Ascending aorta (tissue), 2 donors: ENCODE results near the gene SFMBT2. TPM values are rescaled to one million over a fixed set of nuclear protein-coding genes. Genes with fewer than 3 reads are reported as not detected.

Experiments used
- DNase-seq, 2 donors: peaks; one replicate each; pipeline ENCODE4 v3.0.0-alpha.2; 2019; ENCODE audit warnings: low spot score in 2 of 2
- H3K27ac ChIP-seq, 2 donors: fragments of 200-600 bp; sonication (generic); one replicate each; pipeline ENCODE4 v1.5.1; 2016 to 2017; ENCODE audit warnings: mild to moderate bottlenecking in 1 of 2
- H3K27me3 ChIP-seq: fragments of 200-600 bp; sonication (generic); one replicate; pipeline ENCODE4 v1.5.1; 2017
- H3K36me3 ChIP-seq, 2 donors: fragments of 200-600 bp; sonication (generic); one replicate each; pipeline ENCODE4 v1.5.1; 2016
- H3K4me1 ChIP-seq, 2 donors: fragments of 200-600 bp; sonication (generic); one replicate each; pipeline ENCODE4 v1.5.1; 2016 to 2017; ENCODE audit warnings: mild to moderate bottlenecking in 1 of 2
- H3K4me3 ChIP-seq, 2 donors: fragments of 200-600 bp; sonication (generic); one replicate each; pipeline ENCODE4 v1.5.1; 2016 to 2017; ENCODE audit warnings: mild to moderate bottlenecking in 1 of 2
- H3K9me3 ChIP-seq, 2 donors: fragments of 200-600 bp; sonication (generic); one replicate each; pipeline ENCODE4 v1.5.1; 2016
- CTCF ChIP-seq, 3 experiments: fragments of 200-600 bp in 2 of 3; fragments of 450-650 bp in 1 of 3; sonication (generic) in 2 of 3; IDR thresholded peaks; one replicate each; pipeline ENCODE4 v1.5.1; 2016 to 2019; ENCODE audit warnings: antibody characterized with exemption in 3 of 3, mild to moderate bottlenecking in 1 of 3, moderate library complexity in 1 of 3
- intact Hi-C: fragments of 100-400 bp; cut with DNase I; formaldehyde crosslinking; loops from one replicate; pipeline ENCODE4 v1.15.1; 2023
- total RNA-seq: library from RNA; depleted of rRNA; stranded (reverse); fragments of >200 nt; gene quantifications from one replicate; pipeline ENCODE4 v1.1.0, GENCODE V29; 2016

The SFMBT2 gene
- total RNA-seq, 1 donor from 2014 or later = 2.2 TPM

DNA sequence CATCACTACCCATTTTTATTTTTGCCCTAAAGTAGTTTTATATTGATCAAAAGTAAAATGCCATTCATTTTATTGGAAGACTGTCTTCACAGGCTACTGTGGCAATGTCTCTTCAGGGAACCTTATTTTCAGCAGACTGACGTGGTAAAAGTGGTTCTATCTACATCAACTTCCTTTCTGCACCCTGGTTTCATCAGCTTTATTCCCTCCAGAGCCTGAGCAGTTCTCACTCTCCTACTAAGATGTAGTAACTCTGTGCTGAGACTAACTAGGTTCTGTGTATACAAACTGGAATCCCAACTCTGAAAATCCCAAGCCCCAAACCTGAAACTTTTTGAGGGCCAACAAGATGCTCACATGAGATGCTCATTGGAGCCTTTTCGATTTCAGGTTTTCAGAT is 155.3 kb downstream of the SFMBT2 start:
- Histone ChIP-seq H3K4me3 (no peak overlapping the region), H3K36me3 (no peaks in the 10 kb centered on the region), H3K4me1 (no peaks in the 10 kb centered on the region), H3K27me3 (no peaks in the 10 kb centered on the region), H3K27ac (no peak overlapping the region), H3K9me3 (no peaks in the 10 kb centered on the region)
- no peak for DNase-seq
- intact Hi-C loops = no loop called here
- no peak for TF ChIP-seq CTCF (IDR thresholded peaks at IDR 0.05)

DNA sequence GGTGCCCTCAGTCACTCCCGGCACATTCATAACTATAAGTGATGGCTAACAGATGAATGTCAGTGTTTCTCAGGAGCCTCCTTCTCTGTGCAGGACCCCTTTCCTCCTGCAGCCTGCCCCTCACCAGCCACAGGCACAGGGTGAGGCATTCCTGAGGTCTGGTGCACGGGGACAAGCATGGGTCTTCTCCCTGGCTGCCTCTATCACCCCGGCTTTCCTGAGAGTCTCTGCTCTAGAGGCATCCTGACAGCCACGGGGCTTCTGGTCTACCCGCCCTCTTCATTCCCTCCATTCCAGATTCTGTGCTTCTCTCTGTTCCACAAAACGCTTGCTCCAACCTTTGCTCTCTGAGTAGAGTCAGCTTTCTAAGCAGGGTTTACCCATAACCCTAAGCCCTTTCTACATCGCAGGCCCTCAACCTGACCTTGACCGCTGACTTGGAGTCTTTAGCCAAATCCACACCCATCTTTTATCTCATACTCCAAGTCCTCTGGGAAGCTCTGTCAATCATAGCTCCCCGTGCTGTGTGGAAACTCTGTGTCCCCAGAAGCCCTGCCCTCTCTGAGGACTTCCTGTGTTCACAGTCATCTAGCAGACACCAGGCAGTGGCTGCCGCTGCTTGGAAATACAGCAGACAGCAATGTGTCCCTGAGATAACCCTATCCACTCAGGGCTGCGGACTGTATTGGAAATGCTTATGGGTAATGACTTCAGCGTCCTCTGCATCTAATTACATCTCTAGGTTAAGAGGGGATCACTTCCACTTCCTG is 159.0 kb downstream of the SFMBT2 start:
- intact Hi-C loops = no loop called here
- no peak overlapping the region for H3K27ac ChIP-seq
- no peaks in the 10 kb centered on the region for H3K9me3 ChIP-seq
- DNase-seq = no peak
- H3K4me1 ChIP-seq = no peaks in the 10 kb centered on the region
- no peak for TF ChIP-seq CTCF (IDR thresholded peaks at IDR 0.05)
- H3K36me3 ChIP-seq = no peaks in the 10 kb centered on the region
- H3K4me3 ChIP-seq = no peak overlapping the region
- H3K27me3 ChIP-seq = no peaks in the 10 kb centered on the region

- Histone ChIP-seq H3K27me3 (no peaks in the 10 kb centered on the region), H3K9me3 (no peaks in the 10 kb centered on the region), H3K36me3 (no peaks in the 10 kb centered on the region), H3K4me3 (no peak overlapping the region), H3K4me1 (no peaks in the 10 kb centered on the region), H3K27ac (no peak overlapping the region)
- DNase-seq = no peak
- no peak for TF ChIP-seq CTCF (IDR thresholded peaks at IDR 0.05)
- intact Hi-C loops = no loop called here
These were observed 160.6 kb downstream of the SFMBT2 start for GRCh38 chr10:7250236-7250635.

DNA sequence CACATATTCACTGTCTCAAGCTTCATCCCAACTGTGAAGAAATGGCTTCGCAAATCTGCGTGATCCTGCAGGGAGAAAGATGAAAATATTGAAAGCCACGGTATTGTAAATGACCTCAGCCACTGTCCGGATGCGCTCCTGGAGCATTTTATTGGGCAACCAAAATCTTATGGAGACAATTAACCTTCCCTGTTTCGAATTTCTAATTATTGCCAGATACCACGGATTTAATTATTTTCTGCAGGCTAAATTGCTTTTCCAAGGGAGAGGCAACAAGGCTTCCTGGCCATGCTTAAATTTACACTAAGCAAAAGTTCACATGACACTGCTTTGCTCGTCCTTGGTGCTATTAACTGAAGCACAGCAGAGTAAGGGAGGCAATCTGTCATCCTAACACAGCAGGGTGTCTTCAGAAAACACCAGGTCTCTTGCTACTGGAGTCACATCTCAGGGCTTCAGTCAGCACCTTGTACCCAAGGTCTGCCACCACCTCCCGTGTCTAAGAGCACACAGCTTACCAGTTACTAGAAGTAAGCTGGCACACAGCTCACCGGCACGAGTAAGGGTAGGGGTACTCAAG is 162.2 kb downstream of the SFMBT2 start:
- no peak for TF ChIP-seq CTCF (IDR thresholded peaks at IDR 0.05)
- no peak overlapping the region for H3K27ac ChIP-seq

DNA sequence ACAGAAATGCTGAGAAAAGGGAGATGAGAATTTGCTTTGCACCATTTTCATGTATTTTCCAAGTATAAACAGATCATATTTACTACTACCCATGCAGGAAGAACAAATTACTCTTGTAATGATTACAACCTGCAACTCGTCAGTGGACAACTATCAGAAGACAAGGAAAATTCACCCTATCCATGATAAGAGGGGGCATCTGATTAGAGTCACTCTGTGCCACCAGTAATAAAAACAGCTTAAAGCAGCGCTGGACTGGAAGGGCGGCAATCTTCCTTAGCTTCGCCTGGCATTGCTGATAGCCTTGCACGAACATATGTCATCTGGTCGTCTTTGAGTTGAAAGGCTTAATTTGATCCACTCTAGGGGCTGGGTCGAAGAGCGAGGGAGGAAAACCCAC is 162.7 kb downstream of the SFMBT2 start:
- Histone ChIP-seq H3K4me3 (no peak overlapping the region), H3K27ac (no peak overlapping the region), H3K36me3 (no peaks in the 10 kb centered on the region), H3K9me3 (no peaks in the 10 kb centered on the region), H3K4me1 (no peaks in the 10 kb centered on the region), H3K27me3 (no peaks in the 10 kb centered on the region)
- intact Hi-C loops = no loop called here
- no peak for DNase-seq
- no peak for TF ChIP-seq CTCF (IDR thresholded peaks at IDR 0.05)

More for the DNA sequence above, 162.2 kb downstream of the SFMBT2 start:
- no peaks in the 10 kb centered on the region for H3K9me3 ChIP-seq
- intact Hi-C loops = no loop called here
- no peaks in the 10 kb centered on the region for H3K4me1 ChIP-seq
- H3K36me3 ChIP-seq = no peaks in the 10 kb centered on the region
- H3K4me3 ChIP-seq = no peak overlapping the region
- DNase-seq = no peak
- no peaks in the 10 kb centered on the region for H3K27me3 ChIP-seq
